GM12873 (cell line): ENCODE data around the gene RFX6.

Source experiments
- CTCF ChIP-seq: IDR thresholded peaks from 2 replicates; pipeline ENCODE4 v1.5.1; 2012; ENCODE audit warnings: low read depth, mild to moderate bottlenecking, moderate library complexity, low read length, control low read depth; ENCODE audit not compliant: insufficient read depth; ENCODE audit errors: missing control alignments

The RFX6 gene

GRCh38 chr6:116949964-116950363 is 72.9 kb downstream of the RFX6 start:
- no peak for TF ChIP-seq CTCF

- no peak for TF ChIP-seq CTCF
Observed at GRCh38 chr6:116954335-116954734, 77.3 kb downstream of the RFX6 start.

GRCh38 chr6:116954938-116955337 is 77.9 kb downstream of the RFX6 start:
- no peak for TF ChIP-seq CTCF

- no peak for TF ChIP-seq CTCF
Observed at GRCh38 chr6:116955773-116956172, 78.7 kb downstream of the RFX6 start.

- no peak for TF ChIP-seq CTCF
Observed at GRCh38 chr6:116963972-116964371, 86.9 kb downstream of the RFX6 start.

- TF ChIP-seq CTCF, result no peak
Observed at GRCh38 chr6:116966675-116967576, 89.9 kb downstream of the RFX6 start.

- TF ChIP-seq CTCF, result peak; percentile 77
Observed at GRCh38 chr6:116969211-116969863, 92.3 kb downstream of the RFX6 start.
